SK-N-SH (cell line): ENCODE results near the gene CYFIP2. TPM values are rescaled to one million over a fixed set of nuclear protein-coding genes. Genes with fewer than 3 reads are reported as not detected.

ENCODE experiments used
- CTCF ChIA-PET: fragments of 300-600, 350-600 bp; formaldehyde crosslinking; extraction: SDS; loops from one replicate; lab custom pipeline; 2021; lab: Yijun Ruan, JAX
- POLR2A ChIA-PET: fragments of 350-600 bp; sonication (Branson Sonifier 250); formaldehyde crosslinking; extraction: SDS; loops from one replicate; lab custom pipeline; 2020; ENCODE audit warnings: antibody characterized with exemption, inconsistent platforms; lab: Yijun Ruan, JAX
- DNase-seq: peaks from one replicate; pipeline ENCODE4 v3.0.0; 2012
- H2AFZ ChIP-seq: fragments of 200-600 bp; sonication (generic); 2 replicates; pipeline ENCODE4 v1.8.1; 2016; ENCODE audit warnings: antibody characterized with exemption, mild to moderate bottlenecking, low read depth
- H3F3A ChIP-seq: fragments of 200-600 bp; sonication (generic); replicated peaks from 2 replicates; pipeline ENCODE3; 2016; ENCODE audit warnings: antibody characterized with exemption, mild to moderate bottlenecking; ENCODE audit not compliant: insufficient read depth
- H3K27ac ChIP-seq, 2 experiments: fragments of 200-500 bp in 1 of 2; fragments of 200-600 bp in 1 of 2; sonication (Bioruptor generic) in 1 of 2; sonication (generic), shearing (Covaris generic) in 1 of 2; 2 replicates each; pipeline versions ENCODE4 v1.5.1 to v1.6.1; 2014 to 2016; ENCODE audit warnings: low read depth in 2 of 2, inconsistent platforms in 1 of 2, low read length in 1 of 2, mild to moderate bottlenecking in 1 of 2, mixed read lengths in 1 of 2
- H3K27me3 ChIP-seq: fragments of 200-600 bp; sonication (generic), shearing (Covaris generic); 2 replicates; pipeline ENCODE4 v1.6.1; 2016; ENCODE audit warnings: mixed run types; ENCODE audit not compliant: insufficient read depth
- H3K36me3 ChIP-seq, 2 experiments: fragments of 200-500 bp in 1 of 2; fragments of 200-600 bp in 1 of 2; sonication (Bioruptor generic) in 1 of 2; sonication (generic) in 1 of 2; replicated peaks in 1 of 2; 2 replicates each; pipeline versions ENCODE3 to v1.5.1; 2014 to 2016; ENCODE audit warnings: low read length in 1 of 2, mild to moderate bottlenecking in 1 of 2; ENCODE audit not compliant: insufficient read depth in 2 of 2, control insufficient read depth in 1 of 2
- H3K4me1 ChIP-seq, 2 experiments: fragments of 200-500 bp in 1 of 2; fragments of 200-600 bp in 1 of 2; sonication (Bioruptor generic) in 1 of 2; sonication (generic), shearing (Covaris generic) in 1 of 2; 2 replicates each; pipeline versions ENCODE4 v1.5.1 to v1.6.1; 2014 to 2016; ENCODE audit warnings: low read depth in 1 of 2, low read length in 1 of 2, mixed run types in 1 of 2; ENCODE audit not compliant: insufficient read depth in 2 of 2, control insufficient read depth in 1 of 2
- H3K4me2 ChIP-seq: fragments of 200-600 bp; sonication (generic), shearing (Covaris generic); 2 replicates; pipeline ENCODE4 v1.6.1; 2017; ENCODE audit warnings: mixed run types
- H3K4me3 ChIP-seq, 2 experiments: fragments of 200-500 bp in 1 of 2; fragments of 200-600 bp in 1 of 2; sonication (Bioruptor generic) in 1 of 2; sonication (generic), shearing (Covaris generic) in 1 of 2; 2 replicates each; pipeline versions ENCODE4 v1.5.1 to v1.8.1; 2014 to 2016; ENCODE audit warnings: low read depth in 2 of 2, inconsistent platforms in 1 of 2, low read length in 1 of 2, mild to moderate bottlenecking in 1 of 2, mixed read lengths in 1 of 2, moderate library complexity in 1 of 2
- H3K79me2 ChIP-seq: fragments of 200-600 bp; sonication (generic); 2 replicates; pipeline ENCODE4 v1.8.1; 2017; ENCODE audit warnings: mild to moderate bottlenecking; ENCODE audit not compliant: insufficient read depth
- H3K9ac ChIP-seq: fragments of 200-600 bp; sonication (generic); 2 replicates; pipeline ENCODE4 v1.6.1; 2017; ENCODE audit warnings: mixed run types
- H3K9me2 ChIP-seq: fragments of 200-600 bp; sonication (generic); 2 replicates; pipeline ENCODE4 v1.6.1; 2017; ENCODE audit warnings: mixed run types
- H3K9me3 ChIP-seq: fragments of 200-600 bp; sonication (generic); 2 replicates; pipeline ENCODE4 v1.6.1; 2017; ENCODE audit warnings: mixed run types, mild to moderate bottlenecking, moderate library complexity
- H4K20me1 ChIP-seq: fragments of 200-600 bp; sonication (generic); 2 replicates; pipeline ENCODE4 v1.6.1; 2017; ENCODE audit warnings: mild to moderate bottlenecking, mixed run types; ENCODE audit not compliant: insufficient read depth
- CHD2 ChIP-seq: fragments of 150-350 bp; IDR thresholded peaks from 2 replicates; pipeline ENCODE4 v1.6.1; 2018; ENCODE audit warnings: low read length; ENCODE audit not compliant: partially characterized antibody
- EP300 ChIP-seq, 2 experiments: IDR thresholded peaks; 2 replicates each; pipeline versions ENCODE4 v1.4.0 to v1.6.1; 2012; ENCODE audit warnings: borderline replicate concordance in 1 of 2, low read depth in 1 of 2, low read length in 1 of 2
- FOSL2 ChIP-seq: IDR thresholded peaks from 2 replicates; pipeline ENCODE4 v1.4.0; 2012; ENCODE audit warnings: low read depth, mild to moderate bottlenecking, moderate library complexity, borderline replicate concordance
- NFIC ChIP-seq: IDR thresholded peaks from 2 replicates; pipeline ENCODE4 v1.4.0; 2012; ENCODE audit warnings: borderline replicate concordance
- POLR2AphosphoS5 ChIP-seq: IDR thresholded peaks from 2 replicates; pipeline ENCODE4 v1.6.1; 2012; ENCODE audit warnings: low read depth, low read length
- RCOR1 ChIP-seq: fragments of 150-350 bp; IDR thresholded peaks from 2 replicates; pipeline ENCODE4 v1.6.1; 2017; ENCODE audit warnings: antibody characterized with exemption, low read length
- SIN3A ChIP-seq: IDR thresholded peaks from 2 replicates; pipeline ENCODE4 v1.6.1; 2012; ENCODE audit warnings: low read depth, mild to moderate bottlenecking, low read length, moderate library complexity, borderline replicate concordance
- TEAD4 ChIP-seq: IDR thresholded peaks from 2 replicates; pipeline ENCODE4 v1.4.0; 2012; ENCODE audit warnings: mild to moderate bottlenecking, borderline replicate concordance; ENCODE audit not compliant: insufficient read depth
- WGBS: methylation state at CpG from one replicate; pipeline ENCODE4 v1.1.6; 2017; ENCODE audit warnings: low lambda C conversion rate; 5-methylcytosine and 5-hydroxymethylcytosine counted together
- polyA plus RNA-seq, 3 experiments: library from polyadenylated mRNA; depleted of rRNA; stranded (reverse); fragments of >200 nt; gene quantifications; 2 replicates each; pipeline ENCODE4 v1.2.3, GENCODE V29; 2012
- TF ChIP-seq, protein P1 (sequence below): fragments of 150-350 bp; IDR thresholded peaks from 2 replicates; pipeline ENCODE4 v1.6.1; 2016; ENCODE audit warnings: mild to moderate bottlenecking, low read depth, low read length
- TF ChIP-seq, protein P2 (sequence below): IDR thresholded peaks from 2 replicates; pipeline ENCODE4 v1.6.1; 2012; ENCODE audit warnings: mild to moderate bottlenecking, low read depth, low read length, moderate library complexity
- TF ChIP-seq, protein P3 (sequence below): IDR thresholded peaks from 2 replicates; pipeline ENCODE4 v1.4.0; 2012; ENCODE audit warnings: low read depth, borderline replicate concordance
- TF ChIP-seq, protein P4 (sequence below): fragments of 150-350 bp; IDR thresholded peaks from 2 replicates; pipeline ENCODE4 v1.6.1; 2017; ENCODE audit warnings: antibody characterized with exemption, low read length, low read depth, borderline replicate concordance

Gene CYFIP2
- polyA plus RNA-seq, 1 of the 3 experiments (the other 2 are of a cell fraction) = 20.1 TPM

DNA sequence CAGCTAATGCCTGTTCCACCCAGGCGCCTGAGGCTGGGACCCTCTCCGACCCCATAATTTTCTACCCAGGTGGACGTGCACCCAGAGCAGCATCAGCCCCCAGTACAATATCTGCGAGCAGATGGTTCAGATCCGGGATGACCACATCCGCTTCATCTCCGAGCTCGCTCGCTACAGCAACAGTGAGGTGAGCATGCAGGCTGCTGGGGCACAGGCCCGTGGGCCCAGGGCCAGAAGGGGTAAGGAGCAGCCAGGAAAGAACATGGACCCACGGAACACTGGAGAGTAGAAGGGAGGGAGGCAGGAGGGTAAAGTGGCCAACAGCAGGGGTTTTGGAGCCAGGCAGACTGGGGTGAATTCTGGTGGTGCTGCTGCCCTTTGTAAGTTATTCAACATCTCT is 45.7 kb downstream of the CYFIP2 start:
- WGBS = 92% methylated on average over 8 of the region's 11 CpGs
- H3K9me2 ChIP-seq = no peaks in the 10 kb centered on the region
- no peak overlapping the region for H3K4me2 ChIP-seq
- no peaks in the 10 kb centered on the region for H3F3A ChIP-seq
- no peaks in the 10 kb centered on the region for H3K9me3 ChIP-seq
- no peak overlapping the region for H3K4me3 ChIP-seq
- ChIA-PET CTCF (interaction anchor here (1.0 to 2.2 kb wide), 4 partner anchors 9 to 59 kb away, joined by 3 to 8 read pairs (median 4); no protein-coding TSS in a partner anchor), POLR2A (no interaction called here)
- TF ChIP-seq, protein P1, sequence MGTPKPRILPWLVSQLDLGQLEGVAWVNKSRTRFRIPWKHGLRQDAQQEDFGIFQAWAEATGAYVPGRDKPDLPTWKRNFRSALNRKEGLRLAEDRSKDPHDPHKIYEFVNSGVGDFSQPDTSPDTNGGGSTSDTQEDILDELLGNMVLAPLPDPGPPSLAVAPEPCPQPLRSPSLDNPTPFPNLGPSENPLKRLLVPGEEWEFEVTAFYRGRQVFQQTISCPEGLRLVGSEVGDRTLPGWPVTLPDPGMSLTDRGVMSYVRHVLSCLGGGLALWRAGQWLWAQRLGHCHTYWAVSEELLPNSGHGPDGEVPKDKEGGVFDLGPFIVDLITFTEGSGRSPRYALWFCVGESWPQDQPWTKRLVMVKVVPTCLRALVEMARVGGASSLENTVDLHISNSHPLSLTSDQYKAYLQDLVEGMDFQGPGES = no peak
- TF ChIP-seq FOSL2 = no peak
- TF ChIP-seq, protein P2, sequence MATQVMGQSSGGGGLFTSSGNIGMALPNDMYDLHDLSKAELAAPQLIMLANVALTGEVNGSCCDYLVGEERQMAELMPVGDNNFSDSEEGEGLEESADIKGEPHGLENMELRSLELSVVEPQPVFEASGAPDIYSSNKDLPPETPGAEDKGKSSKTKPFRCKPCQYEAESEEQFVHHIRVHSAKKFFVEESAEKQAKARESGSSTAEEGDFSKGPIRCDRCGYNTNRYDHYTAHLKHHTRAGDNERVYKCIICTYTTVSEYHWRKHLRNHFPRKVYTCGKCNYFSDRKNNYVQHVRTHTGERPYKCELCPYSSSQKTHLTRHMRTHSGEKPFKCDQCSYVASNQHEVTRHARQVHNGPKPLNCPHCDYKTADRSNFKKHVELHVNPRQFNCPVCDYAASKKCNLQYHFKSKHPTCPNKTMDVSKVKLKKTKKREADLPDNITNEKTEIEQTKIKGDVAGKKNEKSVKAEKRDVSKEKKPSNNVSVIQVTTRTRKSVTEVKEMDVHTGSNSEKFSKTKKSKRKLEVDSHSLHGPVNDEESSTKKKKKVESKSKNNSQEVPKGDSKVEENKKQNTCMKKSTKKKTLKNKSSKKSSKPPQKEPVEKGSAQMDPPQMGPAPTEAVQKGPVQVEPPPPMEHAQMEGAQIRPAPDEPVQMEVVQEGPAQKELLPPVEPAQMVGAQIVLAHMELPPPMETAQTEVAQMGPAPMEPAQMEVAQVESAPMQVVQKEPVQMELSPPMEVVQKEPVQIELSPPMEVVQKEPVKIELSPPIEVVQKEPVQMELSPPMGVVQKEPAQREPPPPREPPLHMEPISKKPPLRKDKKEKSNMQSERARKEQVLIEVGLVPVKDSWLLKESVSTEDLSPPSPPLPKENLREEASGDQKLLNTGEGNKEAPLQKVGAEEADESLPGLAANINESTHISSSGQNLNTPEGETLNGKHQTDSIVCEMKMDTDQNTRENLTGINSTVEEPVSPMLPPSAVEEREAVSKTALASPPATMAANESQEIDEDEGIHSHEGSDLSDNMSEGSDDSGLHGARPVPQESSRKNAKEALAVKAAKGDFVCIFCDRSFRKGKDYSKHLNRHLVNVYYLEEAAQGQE = no peak
- no peak for TF ChIP-seq CHD2
- no peak for TF ChIP-seq EP300 (IDR thresholded peaks at IDR 0.05; ENCODE audit: borderline replicate concordance in 1 of 2, low read depth in 1 of 2, low read length in 1 of 2)
- TF ChIP-seq, protein P3, sequence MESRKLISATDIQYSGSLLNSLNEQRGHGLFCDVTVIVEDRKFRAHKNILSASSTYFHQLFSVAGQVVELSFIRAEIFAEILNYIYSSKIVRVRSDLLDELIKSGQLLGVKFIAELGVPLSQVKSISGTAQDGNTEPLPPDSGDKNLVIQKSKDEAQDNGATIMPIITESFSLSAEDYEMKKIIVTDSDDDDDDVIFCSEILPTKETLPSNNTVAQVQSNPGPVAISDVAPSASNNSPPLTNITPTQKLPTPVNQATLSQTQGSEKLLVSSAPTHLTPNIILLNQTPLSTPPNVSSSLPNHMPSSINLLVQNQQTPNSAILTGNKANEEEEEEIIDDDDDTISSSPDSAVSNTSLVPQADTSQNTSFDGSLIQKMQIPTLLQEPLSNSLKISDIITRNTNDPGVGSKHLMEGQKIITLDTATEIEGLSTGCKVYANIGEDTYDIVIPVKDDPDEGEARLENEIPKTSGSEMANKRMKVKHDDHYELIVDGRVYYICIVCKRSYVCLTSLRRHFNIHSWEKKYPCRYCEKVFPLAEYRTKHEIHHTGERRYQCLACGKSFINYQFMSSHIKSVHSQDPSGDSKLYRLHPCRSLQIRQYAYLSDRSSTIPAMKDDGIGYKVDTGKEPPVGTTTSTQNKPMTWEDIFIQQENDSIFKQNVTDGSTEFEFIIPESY = no peak
- no peak for TF ChIP-seq SIN3A
- no peak for TF ChIP-seq NFIC
- TF ChIP-seq RCOR1 = no peak
- no peak for TF ChIP-seq POLR2AphosphoS5
- TF ChIP-seq, protein P4, sequence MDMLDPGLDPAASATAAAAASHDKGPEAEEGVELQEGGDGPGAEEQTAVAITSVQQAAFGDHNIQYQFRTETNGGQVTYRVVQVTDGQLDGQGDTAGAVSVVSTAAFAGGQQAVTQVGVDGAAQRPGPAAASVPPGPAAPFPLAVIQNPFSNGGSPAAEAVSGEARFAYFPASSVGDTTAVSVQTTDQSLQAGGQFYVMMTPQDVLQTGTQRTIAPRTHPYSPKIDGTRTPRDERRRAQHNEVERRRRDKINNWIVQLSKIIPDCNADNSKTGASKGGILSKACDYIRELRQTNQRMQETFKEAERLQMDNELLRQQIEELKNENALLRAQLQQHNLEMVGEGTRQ = no peak
- no peak for TF ChIP-seq TEAD4
- TF ChIP-seq, all 33 proteins: peak for 0
- no peak overlapping the region for H2AFZ ChIP-seq
- no peak overlapping the region for H3K27ac ChIP-seq
- H3K79me2 ChIP-seq = no peaks in the 10 kb centered on the region
- no peaks in the 10 kb centered on the region for H4K20me1 ChIP-seq
- H3K9ac ChIP-seq = no peak overlapping the region
- H3K27me3 ChIP-seq = no peaks in the 10 kb centered on the region
- peaks cover 0 to 15% of the 10 kb centered on the region in 2 experiments for H3K36me3 ChIP-seq
- H3K4me1 ChIP-seq = peaks cover 0 to 3% of the 10 kb centered on the region in 2 experiments; a peak in 1 of 4 replicates
- DNase-seq = no peak
